GM15510 (cell line): Measurements from ENCODE around the gene C16orf90.

Source experiments
- POLR2A ChIP-seq: IDR thresholded peaks from 3 replicates; pipeline ENCODE4 v1.6.1; 2011; ENCODE audit warnings: borderline replicate concordance; ENCODE audit not compliant: insufficient read length; ENCODE audit errors: extremely low read depth

The C16orf90 gene

GRCh38 chr16:3490911-3491629 lies 4.2 kb downstream of the C16orf90 start:
- no peak for TF ChIP-seq POLR2A

GRCh38 chr16:3488801-3489200 lies 6.5 kb downstream of the C16orf90 start:
- TF ChIP-seq POLR2A: no peak

DNA sequence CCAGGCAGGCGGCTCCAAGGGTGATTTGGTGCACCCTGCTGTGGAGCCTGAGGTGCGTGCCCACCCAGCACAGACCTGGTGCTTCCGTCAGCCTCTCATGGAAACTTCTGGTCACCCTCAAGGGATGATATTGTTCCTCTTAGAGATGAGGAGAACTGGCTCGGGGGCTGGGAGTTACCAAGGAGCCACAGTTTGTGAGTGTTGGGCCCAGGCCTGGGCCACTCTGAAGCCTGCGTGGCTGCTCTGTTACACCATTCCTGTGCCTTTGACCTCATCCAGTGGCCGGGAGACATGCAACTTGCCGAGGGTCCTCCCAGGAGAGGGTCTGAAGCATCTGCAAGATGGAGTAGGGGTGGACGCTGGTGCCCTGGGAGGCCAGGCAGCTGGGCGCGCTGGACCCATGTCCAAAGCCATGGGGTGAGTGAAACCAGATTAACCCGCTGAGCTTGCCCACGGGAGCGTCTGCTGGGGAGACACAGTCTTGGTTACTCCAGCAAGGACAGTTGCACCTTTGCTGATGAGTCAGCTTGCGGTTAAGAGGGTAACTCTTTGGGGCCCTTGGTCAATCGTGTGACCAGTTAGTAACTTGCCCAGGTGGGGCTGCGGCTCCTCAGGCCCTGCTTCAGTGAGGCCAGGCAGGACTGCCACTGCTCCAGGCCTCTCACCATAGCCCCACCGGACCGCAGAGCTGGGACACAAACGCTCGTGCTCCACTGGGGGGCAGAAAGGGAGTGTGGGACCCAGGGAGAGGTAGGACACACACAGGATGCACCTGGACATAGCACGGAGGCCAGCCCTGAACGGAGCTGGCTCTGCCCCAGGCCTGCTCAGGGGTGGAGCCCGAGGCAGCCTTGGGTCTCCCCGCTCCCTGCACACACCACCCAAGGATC lies 7.5 kb downstream of the C16orf90 start:
- TF ChIP-seq POLR2A: no peak

- TF ChIP-seq POLR2A: no peak
Measured at GRCh38 chr16:3486506-3487215, 8.6 kb downstream of the C16orf90 start.

GRCh38 chr16:3485821-3486505 lies 9.3 kb downstream of the C16orf90 start:
- TF ChIP-seq POLR2A: no peak

GRCh38 chr16:3485097-3485745 lies 10.1 kb downstream of the C16orf90 start:
- no peak for TF ChIP-seq POLR2A

- no peak for TF ChIP-seq POLR2A
Measured at GRCh38 chr16:3484318-3485096, 10.8 kb downstream of the C16orf90 start.

DNA sequence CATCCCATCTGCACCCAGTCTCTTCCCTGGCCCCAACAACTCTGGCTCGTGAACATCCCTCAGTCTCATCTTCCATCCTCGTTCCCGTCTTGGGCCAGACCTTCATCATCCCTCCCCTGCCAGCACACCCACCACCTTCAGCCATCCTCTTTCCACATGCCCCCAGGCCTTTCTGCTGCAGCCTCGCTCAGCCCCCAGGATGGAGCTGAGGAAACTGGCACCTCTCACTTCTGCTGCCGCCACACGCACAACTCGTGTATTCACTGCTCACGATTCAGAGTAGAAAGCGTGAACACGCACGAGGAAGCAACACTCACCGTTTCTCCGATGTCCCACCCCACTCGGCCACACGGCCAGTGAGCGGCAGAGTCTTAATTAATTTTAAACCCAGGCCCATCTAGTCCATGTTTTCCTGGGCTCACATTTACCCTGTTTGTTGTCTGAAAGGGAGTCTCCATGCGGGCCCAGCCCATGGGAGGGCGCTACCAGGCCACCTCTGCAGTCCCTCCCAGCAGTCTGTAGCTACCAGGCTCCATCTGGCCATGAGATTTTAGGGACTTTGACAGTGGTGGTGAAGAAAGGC lies 12.5 kb downstream of the C16orf90 start:
- no peak for TF ChIP-seq POLR2A

DNA sequence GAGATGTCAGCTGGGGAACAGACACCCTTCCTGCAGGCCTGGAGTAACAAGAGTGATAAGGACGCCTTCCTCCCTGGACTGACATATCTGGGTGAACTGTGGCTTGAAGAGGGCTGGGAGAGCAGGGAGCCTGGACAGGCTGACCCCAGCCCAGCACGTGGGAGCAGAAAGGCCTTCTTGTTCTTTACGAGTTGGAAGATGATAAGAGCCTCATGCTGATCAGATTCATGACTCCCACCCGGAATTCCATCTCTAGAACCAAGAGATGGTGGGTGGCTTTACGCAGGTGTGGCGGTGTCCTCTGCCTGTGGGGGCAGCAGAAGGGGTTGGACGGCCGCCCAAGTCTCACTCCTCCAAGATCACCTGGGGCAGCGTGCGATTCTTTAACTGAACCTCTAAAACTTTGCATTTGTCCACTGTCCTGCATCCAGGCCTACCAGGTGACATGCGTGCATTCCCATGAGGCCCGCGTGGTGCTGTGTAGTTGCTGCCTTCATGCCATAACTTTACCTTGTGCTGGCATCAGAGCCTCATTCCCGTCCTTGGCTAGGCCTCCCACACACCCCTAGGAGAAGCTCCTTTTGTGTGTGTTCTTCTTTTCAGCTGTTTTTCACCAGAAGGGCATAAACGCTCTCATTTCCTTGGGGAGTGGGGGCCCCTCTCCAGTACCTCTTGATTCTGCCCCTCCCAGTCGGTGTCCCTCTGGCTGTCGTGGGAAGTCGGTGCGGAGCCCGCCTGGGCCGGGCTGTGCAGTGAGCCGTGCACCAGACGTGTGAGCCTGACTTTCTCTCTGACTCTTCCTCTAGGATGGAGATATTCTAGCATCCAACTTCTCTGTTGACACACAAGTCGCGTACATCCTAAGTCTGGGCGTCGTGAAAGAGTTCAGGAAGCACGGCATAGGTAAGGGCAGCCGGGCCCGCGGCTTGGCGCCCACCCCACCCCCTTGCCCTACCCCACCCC lies 13.3 kb downstream of the C16orf90 start:
- TF ChIP-seq POLR2A: no peak

DNA sequence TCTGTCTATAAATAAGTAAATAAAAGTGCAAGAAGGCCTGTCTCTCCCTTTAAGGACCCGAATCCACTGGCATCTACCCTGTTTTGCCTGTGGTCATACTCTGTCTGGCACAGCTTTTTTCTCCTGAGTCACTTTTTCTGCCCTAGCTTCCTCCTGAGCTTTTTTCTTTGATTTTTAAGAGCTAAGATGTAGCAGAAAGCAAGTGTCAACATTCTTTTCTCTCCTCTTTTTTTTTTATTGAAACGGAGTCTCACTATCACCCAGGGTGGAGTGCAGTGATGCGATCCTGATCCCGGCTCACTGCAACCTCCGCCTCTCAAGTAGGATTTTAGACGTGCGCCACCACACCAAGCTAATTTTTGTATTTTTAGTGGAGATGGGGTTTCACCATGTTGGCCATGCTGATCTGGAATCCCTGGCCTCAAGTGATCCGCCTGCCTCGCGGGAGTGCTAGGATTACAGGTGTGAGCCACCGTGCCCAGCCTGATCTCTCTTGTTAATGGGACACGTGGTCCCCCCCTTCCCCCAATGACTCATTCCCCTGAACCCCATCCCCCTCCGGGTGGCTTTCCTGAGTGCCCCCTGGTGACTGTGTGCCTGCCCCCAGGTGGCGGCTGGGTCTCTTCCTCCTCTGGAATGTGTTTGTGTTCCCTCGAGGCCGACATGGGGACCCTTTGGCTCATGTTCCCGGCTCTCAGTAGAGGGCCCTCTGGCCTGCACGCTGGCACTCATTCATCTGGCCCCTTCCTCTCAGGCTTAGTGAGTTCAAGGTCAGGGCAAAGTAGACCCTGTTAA lies 14.2 kb downstream of the C16orf90 start:
- no peak for TF ChIP-seq POLR2A

DNA sequence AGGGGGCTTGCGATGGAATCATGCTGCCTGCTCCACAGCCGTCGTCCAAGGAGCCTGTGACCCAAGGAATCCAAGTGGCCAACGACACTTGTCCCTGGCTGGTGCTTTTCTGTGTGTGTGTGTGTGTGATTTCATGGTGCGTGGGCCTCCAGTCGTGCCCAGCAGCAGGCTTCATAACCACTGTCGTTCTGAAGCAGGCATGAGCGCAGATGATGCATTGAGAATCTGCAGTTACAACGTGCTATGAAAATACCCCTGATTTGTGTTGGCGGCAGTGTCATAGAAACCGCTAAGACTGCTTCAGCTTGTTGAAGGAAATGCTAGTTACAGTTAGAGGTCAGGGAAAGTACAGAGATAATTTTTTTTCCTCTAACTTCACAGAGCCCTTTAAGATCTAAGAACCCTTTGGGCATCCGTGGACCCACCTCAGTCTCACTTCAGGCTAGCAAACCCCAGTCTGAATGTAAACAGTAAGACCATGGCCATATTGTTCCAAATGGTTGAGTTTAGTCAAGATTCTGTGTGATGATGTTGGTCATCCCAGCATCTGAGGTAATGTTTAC lies 15.6 kb downstream of the C16orf90 start:
- TF ChIP-seq POLR2A: no peak
